DND-41 (cell line): Measurements from ENCODE around the gene PMFBP1.

Experiments used
- ATAC-seq: fragments of 200-7000 bp; cut with Tn5 transposase; 3 replicates; pipeline ENCODE4 v1.9.1; 2021; ENCODE audit warnings: low read depth; ENCODE audit not compliant: insufficient read depth
- DNase-seq: peaks from one replicate; pipeline ENCODE4 v3.0.0-alpha.2; 2020
- H2AFZ ChIP-seq: 2 replicates; pipeline ENCODE4 v1.6.0; 2012; ENCODE audit warnings: low read depth, low read length
- H3K27ac ChIP-seq: 2 replicates; pipeline ENCODE4 v1.5.1; 2012; ENCODE audit warnings: low read length, inconsistent platforms
- H3K27me3 ChIP-seq: fragments of 200-600 bp; sonication (generic); 2 replicates; pipeline ENCODE4 v1.6.0; 2012; ENCODE audit warnings: low read length, mild to moderate bottlenecking, inconsistent platforms; ENCODE audit not compliant: insufficient read depth, poor library complexity
- H3K36me3 ChIP-seq: 2 replicates; pipeline ENCODE4 v1.5.1; 2012; ENCODE audit warnings: low read length, inconsistent platforms; ENCODE audit not compliant: insufficient read depth
- H3K4me1 ChIP-seq: 2 replicates; pipeline ENCODE4 v1.5.1; 2012; ENCODE audit warnings: mild to moderate bottlenecking, low read length; ENCODE audit not compliant: insufficient read depth
- H3K4me2 ChIP-seq: 2 replicates; pipeline ENCODE4 v1.6.0; 2012; ENCODE audit warnings: mild to moderate bottlenecking, moderate library complexity, low read length, inconsistent platforms; ENCODE audit not compliant: insufficient read depth
- H3K4me3 ChIP-seq, 2 experiments: fragments of 200-600 bp in 1 of 2; shearing (Covaris generic) in 1 of 2; 2 replicates each; pipeline ENCODE4 v1.5.1; 2012 to 2016; ENCODE audit warnings: inconsistent platforms in 2 of 2, low read length in 2 of 2, mild to moderate bottlenecking in 2 of 2, low read depth in 1 of 2, moderate library complexity in 1 of 2
- H3K79me2 ChIP-seq: 2 replicates; pipeline ENCODE4 v1.6.0; 2012; ENCODE audit warnings: low read length, inconsistent platforms; ENCODE audit not compliant: insufficient read depth
- H3K9ac ChIP-seq: 2 replicates; pipeline ENCODE4 v1.6.0; 2012; ENCODE audit warnings: low read depth, mild to moderate bottlenecking, inconsistent platforms, low read length, moderate library complexity
- H3K9me3 ChIP-seq: 2 replicates; pipeline ENCODE4 v1.5.1; 2012; ENCODE audit warnings: low read length, moderate library complexity, mild to moderate bottlenecking, inconsistent platforms; ENCODE audit not compliant: insufficient read depth, severe bottlenecking
- H4K20me1 ChIP-seq: 2 replicates; pipeline ENCODE4 v1.6.0; 2012; ENCODE audit warnings: low read length; ENCODE audit not compliant: insufficient read depth
- EZH2 ChIP-seq: IDR thresholded peaks from 3 replicates; pipeline ENCODE4 v1.6.1; 2012; ENCODE audit warnings: borderline replicate concordance, low read depth, mild to moderate bottlenecking, moderate library complexity, low read length, inconsistent platforms; ENCODE audit not compliant: severe bottlenecking
- TF ChIP-seq, protein P1 (sequence below): IDR thresholded peaks from 2 replicates; pipeline ENCODE4 v1.5.1; 2012; ENCODE audit warnings: borderline replicate concordance, low read length, moderate library complexity, mild to moderate bottlenecking; ENCODE audit not compliant: poor library complexity, severe bottlenecking; ENCODE audit errors: extremely low read depth

PMFBP1 gene

DNA sequence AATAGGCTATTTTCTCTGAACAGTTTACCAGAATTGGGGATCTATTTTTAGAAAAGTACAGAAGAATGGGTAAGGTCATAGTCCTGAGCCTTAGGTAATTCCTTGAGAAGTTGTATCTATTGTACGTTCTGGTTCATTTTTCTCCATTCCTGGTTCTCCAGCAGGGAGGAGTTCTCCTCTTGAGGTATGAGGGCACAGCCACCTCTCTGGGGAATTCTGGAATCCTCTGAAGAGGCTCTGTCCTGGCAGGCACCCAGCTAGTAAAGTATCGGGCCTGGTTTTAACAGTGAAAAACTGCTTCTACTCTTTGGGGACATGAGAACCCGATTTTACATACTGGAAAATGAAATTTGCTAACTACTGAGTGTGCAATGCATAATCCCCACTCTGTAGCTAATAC lies 19.6 kb upstream of the PMFBP1 start:
- no peak for ATAC-seq
- no peak overlapping the region for H3K9ac ChIP-seq
- H3K4me1 ChIP-seq: no peaks in the 10 kb centered on the region
- H3K4me3 ChIP-seq: no peak overlapping the region
- no peaks in the 10 kb centered on the region for H4K20me1 ChIP-seq
- no peak overlapping the region for H3K4me2 ChIP-seq
- no peak for TF ChIP-seq EZH2
- TF ChIP-seq, protein P1, sequence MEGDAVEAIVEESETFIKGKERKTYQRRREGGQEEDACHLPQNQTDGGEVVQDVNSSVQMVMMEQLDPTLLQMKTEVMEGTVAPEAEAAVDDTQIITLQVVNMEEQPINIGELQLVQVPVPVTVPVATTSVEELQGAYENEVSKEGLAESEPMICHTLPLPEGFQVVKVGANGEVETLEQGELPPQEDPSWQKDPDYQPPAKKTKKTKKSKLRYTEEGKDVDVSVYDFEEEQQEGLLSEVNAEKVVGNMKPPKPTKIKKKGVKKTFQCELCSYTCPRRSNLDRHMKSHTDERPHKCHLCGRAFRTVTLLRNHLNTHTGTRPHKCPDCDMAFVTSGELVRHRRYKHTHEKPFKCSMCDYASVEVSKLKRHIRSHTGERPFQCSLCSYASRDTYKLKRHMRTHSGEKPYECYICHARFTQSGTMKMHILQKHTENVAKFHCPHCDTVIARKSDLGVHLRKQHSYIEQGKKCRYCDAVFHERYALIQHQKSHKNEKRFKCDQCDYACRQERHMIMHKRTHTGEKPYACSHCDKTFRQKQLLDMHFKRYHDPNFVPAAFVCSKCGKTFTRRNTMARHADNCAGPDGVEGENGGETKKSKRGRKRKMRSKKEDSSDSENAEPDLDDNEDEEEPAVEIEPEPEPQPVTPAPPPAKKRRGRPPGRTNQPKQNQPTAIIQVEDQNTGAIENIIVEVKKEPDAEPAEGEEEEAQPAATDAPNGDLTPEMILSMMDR: no peak
- H3K9me3 ChIP-seq: no peaks in the 10 kb centered on the region
- no peaks in the 10 kb centered on the region for H3K36me3 ChIP-seq
- no peaks in the 10 kb centered on the region for H3K27me3 ChIP-seq
- H2AFZ ChIP-seq: no peak overlapping the region
- no peaks in the 10 kb centered on the region for H3K79me2 ChIP-seq
- no peak for DNase-seq
- H3K27ac ChIP-seq: no peak overlapping the region

DNA sequence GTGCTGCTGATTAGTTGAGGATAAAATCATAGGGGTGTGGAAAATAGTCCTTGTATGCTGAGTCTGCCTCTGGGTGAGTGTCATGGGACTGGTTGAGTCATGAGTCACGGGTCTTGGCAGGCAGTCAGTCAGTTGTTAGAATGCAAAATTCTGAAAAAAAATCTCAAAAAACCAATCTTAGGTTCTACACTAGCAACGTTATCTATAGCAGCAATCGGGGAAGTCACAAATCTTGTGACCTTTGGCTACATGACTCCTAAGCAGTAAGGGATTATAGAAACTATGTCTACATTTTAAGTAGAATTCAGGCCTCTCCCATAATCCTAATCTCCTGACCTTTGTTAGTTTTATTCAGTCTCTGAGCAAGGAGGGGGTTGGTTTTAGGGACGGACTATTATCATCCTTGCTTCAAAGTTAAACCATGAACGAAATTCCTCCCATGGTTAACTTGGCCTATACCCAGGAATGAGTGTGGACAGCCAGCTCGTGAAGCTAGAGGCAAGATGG lies 18.0 kb upstream of the PMFBP1 start:
- Histone ChIP-seq H3K79me2 (no peaks in the 10 kb centered on the region), H4K20me1 (no peaks in the 10 kb centered on the region), H3K4me1 (no peaks in the 10 kb centered on the region), H3K9me3 (no peaks in the 10 kb centered on the region), H3K9ac (no peak overlapping the region), H3K36me3 (no peaks in the 10 kb centered on the region), H3K27ac (no peak overlapping the region), H2AFZ (no peak overlapping the region), H3K27me3 (no peaks in the 10 kb centered on the region), H3K4me2 (no peak overlapping the region), H3K4me3 (no peak overlapping the region)
- no peak for ATAC-seq
- no peak for DNase-seq
- TF ChIP-seq EZH2: no peak
- TF ChIP-seq, protein P1: no peak

DNA sequence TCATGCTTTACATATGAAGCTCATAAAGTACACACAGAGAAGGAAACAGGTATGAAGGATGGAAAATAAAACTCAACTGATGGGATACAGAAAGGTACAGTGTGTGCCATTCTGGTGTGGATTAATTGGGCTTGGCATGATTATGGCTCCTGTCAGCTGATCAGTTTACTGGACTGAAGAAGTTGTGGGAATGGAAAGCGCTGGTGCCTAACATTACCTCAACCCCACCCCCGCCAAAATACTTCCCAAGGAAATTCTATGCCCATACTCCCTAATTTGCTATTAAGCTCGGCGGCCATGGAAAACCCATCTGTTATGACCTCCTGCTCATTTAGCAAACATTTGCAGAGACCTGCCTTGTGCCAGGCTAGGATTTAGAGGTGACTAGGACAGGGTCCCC lies 16.6 kb upstream of the PMFBP1 start:
- Histone ChIP-seq H3K4me1 (no peaks in the 10 kb centered on the region), H3K27me3 (no peaks in the 10 kb centered on the region)
- no peak for ATAC-seq

More for the DNA sequence above, 16.6 kb upstream of the PMFBP1 start:
- no peak overlapping the region for H3K27ac ChIP-seq
- H3K4me3 ChIP-seq: no peak overlapping the region
- no peak overlapping the region for H2AFZ ChIP-seq
- no peaks in the 10 kb centered on the region for H4K20me1 ChIP-seq
- H3K4me2 ChIP-seq: no peak overlapping the region
- H3K9ac ChIP-seq: no peak overlapping the region
- H3K79me2 ChIP-seq: no peaks in the 10 kb centered on the region
- no peaks in the 10 kb centered on the region for H3K36me3 ChIP-seq
- no peaks in the 10 kb centered on the region for H3K9me3 ChIP-seq
- no peak for DNase-seq
- TF ChIP-seq, protein P1: no peak
- no peak for TF ChIP-seq EZH2
